ENCODE data around the gene FAAP100.
A peak's percentile ranks its signal among the peaks of the same experiment; 100 is the strongest.
"Not testable (repeated sequence)": the region's sequence is repeated elsewhere in the genome, so short reads cannot be mapped to it uniquely, and the experiment has no call there.

Gene FAAP100

GRCh38 chr17:81552244-81553017 is at the start of gene FAAP100:
FAAP100 (minus strand) TSS chr17:81552353; CDS start chr17:81552330, 23 bp downstream.
- DNase-seq (ENCODE audit: low read depth) = peak; percentile 88

GRCh38 chr17:81601525-81602120 is 49.5 kb upstream of the FAAP100 start:
- DNase-seq (ENCODE audit: low read depth) = no peak

GRCh38 chr17:81599719-81600486 is 47.8 kb upstream of the FAAP100 start:
- no peak for DNase-seq (ENCODE audit: low read depth)

GRCh38 chr17:81593105-81593871 is 41.1 kb upstream of the FAAP100 start:
- DNase-seq (ENCODE audit: low read depth) = no peak

- DNase-seq (ENCODE audit: low read depth) = no peak
Measured at GRCh38 chr17:81591971-81592370, 39.8 kb upstream of the FAAP100 start.

GRCh38 chr17:81590121-81590520 is 38.0 kb upstream of the FAAP100 start:
- DNase-seq (ENCODE audit: low read depth) = no peak

- DNase-seq (ENCODE audit: low read depth) = no peak
Measured at GRCh38 chr17:81589612-81590011, 37.5 kb upstream of the FAAP100 start.

GRCh38 chr17:81586096-81586495 is 33.9 kb upstream of the FAAP100 start:
- no peak for DNase-seq (ENCODE audit: low read depth)

GRCh38 chr17:81584771-81585170 is 32.6 kb upstream of the FAAP100 start:
- DNase-seq (ENCODE audit: low read depth) = not testable (repeated sequence)

- DNase-seq (ENCODE audit: low read depth) = no peak
Measured at GRCh38 chr17:81583589-81584342, 31.6 kb upstream of the FAAP100 start.

- no peak for DNase-seq (ENCODE audit: low read depth)
Measured at GRCh38 chr17:81582749-81583148, 30.6 kb upstream of the FAAP100 start.

GRCh38 chr17:81582341-81582740 is 30.2 kb upstream of the FAAP100 start:
- no peak for DNase-seq (ENCODE audit: low read depth)

- no peak for DNase-seq (ENCODE audit: low read depth)
Measured at GRCh38 chr17:81581758-81582157, 29.6 kb upstream of the FAAP100 start.

GRCh38 chr17:81580481-81580880 is 28.3 kb upstream of the FAAP100 start:
- DNase-seq (ENCODE audit: low read depth) = no peak

- no peak for DNase-seq (ENCODE audit: low read depth)
Measured at GRCh38 chr17:81579821-81580321, 27.7 kb upstream of the FAAP100 start.

- DNase-seq (ENCODE audit: low read depth) = no peak
Measured at GRCh38 chr17:81579298-81579697, 27.1 kb upstream of the FAAP100 start.

GRCh38 chr17:81578561-81579225 is 26.5 kb upstream of the FAAP100 start:
- peak; percentile 17 for DNase-seq (ENCODE audit: low read depth)

- no peak for DNase-seq (ENCODE audit: low read depth)
Measured at GRCh38 chr17:81578038-81578441, 25.9 kb upstream of the FAAP100 start.

GRCh38 chr17:81577278-81578000 is 25.3 kb upstream of the FAAP100 start:
- no peak for DNase-seq (ENCODE audit: low read depth)

All from activated T-cell treated with anti-CD3 and anti-CD28 coated beads for 48 hours (primary cell).